A204.1 (cell line): ENCODE measurements around the gene HBA1.
"Not testable (repeated sequence)": the region's sequence is repeated elsewhere in the genome, so short reads cannot be mapped to it uniquely, and the experiment has no call there.

ENCODE experiments used
- FAIRE-seq: peaks from 2 replicates; lab custom pipeline; 2012; peaks lifted over from hg19 to GRCh38; lab: Jason Lieb, UNC

Gene HBA1

DNA sequence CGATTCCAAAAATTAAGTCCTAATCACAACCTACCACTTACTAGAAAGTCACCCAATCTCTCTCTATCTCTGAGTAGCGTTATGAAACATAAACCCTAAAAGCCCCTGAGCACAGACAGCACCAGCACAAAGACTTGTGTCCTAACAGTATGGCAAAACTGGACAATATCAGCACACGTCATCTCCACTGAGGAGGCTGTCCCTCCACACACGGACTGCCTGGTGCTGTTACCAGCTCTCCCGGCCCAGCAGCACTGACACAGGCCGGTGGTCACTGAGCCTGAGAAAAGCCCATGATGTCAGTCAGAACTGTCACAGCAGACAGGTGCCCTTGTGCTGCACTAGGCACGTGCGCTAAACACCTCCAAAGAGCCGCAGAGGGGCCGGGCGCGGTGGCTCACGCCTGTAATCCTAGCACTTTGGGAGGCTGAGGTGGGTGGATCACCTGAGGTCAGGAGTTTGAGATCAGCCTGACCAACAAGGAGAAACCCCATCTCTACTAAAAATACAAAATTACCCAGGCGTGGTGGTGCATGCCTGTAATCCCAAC is 35.2 kb downstream of the HBA1 start:
- not testable (repeated sequence) for FAIRE-seq

DNA sequence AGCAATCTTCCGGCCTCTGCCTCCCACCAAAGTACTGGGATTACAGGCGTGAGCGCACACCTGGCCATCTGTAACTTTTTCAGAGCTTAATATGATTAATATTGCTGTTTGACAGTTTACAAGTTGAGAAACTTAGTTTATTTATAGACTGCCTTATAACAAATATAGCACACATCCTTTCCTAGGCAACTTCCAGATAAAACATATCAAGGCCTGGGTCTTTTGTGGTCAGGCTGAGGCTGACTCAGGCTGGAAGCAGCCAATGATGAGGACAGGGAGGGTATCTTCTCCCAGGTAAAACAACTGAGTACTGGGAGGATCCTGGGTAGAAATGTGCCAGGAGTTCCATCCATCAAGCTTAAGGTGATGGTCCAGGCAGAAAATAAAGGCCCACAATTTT is 36.5 kb downstream of the HBA1 start:
- FAIRE-seq: no peak

DNA sequence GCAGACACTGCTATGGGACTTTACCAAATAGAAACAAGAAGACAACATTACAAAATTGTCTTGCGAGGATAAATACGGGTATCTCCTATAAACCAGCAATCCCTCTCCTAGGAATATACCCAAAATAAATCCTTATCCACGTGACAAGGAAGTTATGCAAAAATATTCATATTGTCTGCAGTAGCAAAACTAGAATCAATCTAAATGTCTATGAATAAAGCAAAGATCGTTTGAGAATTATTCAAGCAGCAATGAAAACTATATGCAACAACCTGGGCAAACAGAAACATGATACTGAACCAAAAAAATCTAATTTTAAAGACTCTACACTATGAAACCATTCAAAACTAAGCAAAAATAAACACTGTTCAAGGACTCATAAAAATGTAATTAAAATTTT is 43.5 kb downstream of the HBA1 start:
- no peak for FAIRE-seq
